ENCODE measurements around the gene FKBP11.

The FKBP11 gene

GRCh38 chr12:48925304-48926011, at the start of gene FKBP11:
FKBP11 (minus strand) TSS chr12:48925492; CDS start chr12:48925428, 64 bp downstream.
- no peak for TF ChIP-seq CTCF (IDR thresholded peaks at IDR 0.05; ENCODE audit: low read depth, low read length)
- peak within 1 kb of the TSS; percentile 62 for H3K4me3 ChIP-seq (ENCODE audit: low read depth, low read length)

GRCh38 chr12:48973941-48974673, 48.8 kb upstream of the FKBP11 start:
- H3K4me3 ChIP-seq (ENCODE audit: low read depth, low read length) = no peak overlapping the region
- 0 out of 2 replicates have a peak, but pooled peaks have one; percentile 32 for TF ChIP-seq CTCF (IDR thresholded peaks at IDR 0.05; ENCODE audit: low read depth, low read length)

GRCh38 chr12:48973531-48973930, 48.2 kb upstream of the FKBP11 start:
- H3K4me3 ChIP-seq (ENCODE audit: low read depth, low read length) = no peak overlapping the region
- no peak for TF ChIP-seq CTCF (IDR thresholded peaks at IDR 0.05; ENCODE audit: low read depth, low read length)

GRCh38 chr12:48972952-48973483, 47.7 kb upstream of the FKBP11 start:
- H3K4me3 ChIP-seq (ENCODE audit: low read depth, low read length) = no peak overlapping the region
- no peak for TF ChIP-seq CTCF (IDR thresholded peaks at IDR 0.05; ENCODE audit: low read depth, low read length)

- H3K4me3 ChIP-seq (ENCODE audit: low read depth, low read length) = no peak overlapping the region
- TF ChIP-seq CTCF (IDR thresholded peaks at IDR 0.05; ENCODE audit: low read depth, low read length) = no peak
Observed at GRCh38 chr12:48972213-48972951, 47.1 kb upstream of the FKBP11 start.

- no peak for TF ChIP-seq CTCF (IDR thresholded peaks at IDR 0.05; ENCODE audit: low read depth, low read length)
- no peak overlapping the region; the same call in 1 of the 2 replicates for H3K4me3 ChIP-seq (ENCODE audit: low read depth, low read length)
Observed at GRCh38 chr12:48970702-48971334, 45.5 kb upstream of the FKBP11 start.

Measured in WI38 (cell line).